HEK293 (cell line): Measurements from ENCODE around the gene CCDC181.

Source experiments
- CTCF ChIA-PET: fragments of 350-600 bp; formaldehyde crosslinking; extraction: SDS; loops from one replicate; lab custom pipeline; 2021; ENCODE audit warnings: antibody characterized with exemption; lab: Yijun Ruan, JAX
- POLR2A ChIA-PET: fragments of 300-600 bp; formaldehyde crosslinking; extraction: SDS; loops from one replicate; lab custom pipeline; 2020; ENCODE audit warnings: antibody characterized with exemption, inconsistent platforms; lab: Yijun Ruan, JAX
- H3K27ac ChIP-seq: fragments of 200-500 bp; sonication (Bioruptor generic); 2 replicates; pipeline ENCODE4 v1.5.1; 2014; ENCODE audit warnings: low read depth, low read length, control low read depth, inconsistent platforms; ENCODE audit errors: extremely low read depth
- H3K36me3 ChIP-seq, 2 experiments: fragments of 200-500 bp in 1 of 2; sonication (Bioruptor generic) in 1 of 2; 1 replicate in 1 of 2; 2 replicates in 1 of 2; pipeline ENCODE4 v1.5.1; 2014 to 2017; ENCODE audit warnings: inconsistent platforms in 2 of 2, low read length in 2 of 2; ENCODE audit not compliant: control insufficient read depth in 2 of 2, insufficient read depth in 1 of 2
- H3K4me1 ChIP-seq: fragments of 200-500 bp; sonication (Bioruptor generic); 2 replicates; pipeline ENCODE4 v1.5.1; 2014; ENCODE audit warnings: mild to moderate bottlenecking, low read length, inconsistent platforms; ENCODE audit not compliant: control insufficient read depth, insufficient read depth
- H3K4me3 ChIP-seq: 2 replicates; pipeline ENCODE4 v1.5.1; 2011; ENCODE audit warnings: low read depth, mild to moderate bottlenecking, control low read depth, low read length, moderate library complexity
- H3K9me3 ChIP-seq: fragments of 200-500 bp; sonication (Bioruptor generic); 2 replicates; pipeline ENCODE4 v1.5.1; 2014; ENCODE audit warnings: low read depth, low read length, inconsistent platforms; ENCODE audit not compliant: control insufficient read depth, insufficient read depth
- KLF9 ChIP-seq: fragments of 450-650 bp; formaldehyde crosslinking; IDR thresholded peaks from 2 replicates; pipeline ENCODE4 v1.5.1; 2016; ENCODE audit warnings: missing biosample characterization, missing genetic modification characterization, low read depth
- MYNN ChIP-seq: fragments of 450-650 bp; formaldehyde crosslinking; IDR thresholded peaks from 2 replicates; pipeline ENCODE4 v1.5.1; 2016; ENCODE audit warnings: missing biosample characterization, missing genetic modification characterization, borderline replicate concordance
- ZIC2 ChIP-seq: fragments of 450-650 bp; formaldehyde crosslinking; IDR thresholded peaks from 2 replicates; pipeline ENCODE4 v1.5.1; 2016; ENCODE audit warnings: missing biosample characterization, missing genetic modification characterization
- ZNF133 ChIP-seq: fragments of 450-650 bp; formaldehyde crosslinking; IDR thresholded peaks from 2 replicates; pipeline ENCODE4 v1.5.1; 2016; ENCODE audit warnings: missing biosample characterization, missing genetic modification characterization
- ZNF169 ChIP-seq: fragments of 450-650 bp; formaldehyde crosslinking; IDR thresholded peaks from 2 replicates; pipeline ENCODE4 v1.5.1; 2016; ENCODE audit warnings: missing biosample characterization, missing genetic modification characterization
- ZNF266 ChIP-seq: fragments of 450-650 bp; formaldehyde crosslinking; IDR thresholded peaks from 2 replicates; pipeline ENCODE4 v1.5.1; 2016; ENCODE audit warnings: missing biosample characterization, missing genetic modification characterization, low read depth
- ZNF292 ChIP-seq: fragments of 450-650 bp; formaldehyde crosslinking; IDR thresholded peaks from 2 replicates; pipeline ENCODE4 v1.5.1; 2016; ENCODE audit warnings: low read depth, missing biosample characterization, missing genetic modification characterization, borderline replicate concordance
- ZNF37A ChIP-seq: fragments of 450-650 bp; IDR thresholded peaks from 2 replicates; pipeline ENCODE4 v1.5.1; 2018; ENCODE audit warnings: missing biosample characterization, missing genetic modification characterization
- ZNF391 ChIP-seq: fragments of 450-650 bp; formaldehyde crosslinking; IDR thresholded peaks from 2 replicates; pipeline ENCODE4 v1.5.1; 2016; ENCODE audit warnings: low read depth, missing biosample characterization, missing genetic modification characterization, borderline replicate concordance
- ZNF48 ChIP-seq: fragments of 450-650 bp; formaldehyde crosslinking; IDR thresholded peaks from 2 replicates; pipeline ENCODE4 v1.5.1; 2016; ENCODE audit warnings: missing biosample characterization, missing genetic modification characterization
- ZNF571 ChIP-seq: fragments of 450-650 bp; formaldehyde crosslinking; IDR thresholded peaks from 2 replicates; pipeline ENCODE4 v1.5.0; 2017; ENCODE audit warnings: missing biosample characterization, missing genetic modification characterization
- ZNF596 ChIP-seq: fragments of 450-650 bp; IDR thresholded peaks from 2 replicates; pipeline ENCODE4 v1.5.0; 2018; ENCODE audit warnings: missing biosample characterization, mild to moderate bottlenecking, missing genetic modification characterization, moderate library complexity
- ZNF621 ChIP-seq: fragments of 450-650 bp; formaldehyde crosslinking; IDR thresholded peaks from 2 replicates; pipeline ENCODE4 v1.5.1; 2017; ENCODE audit warnings: missing biosample characterization, missing genetic modification characterization
- ZNF654 ChIP-seq: fragments of 450-650 bp; formaldehyde crosslinking; IDR thresholded peaks from 2 replicates; pipeline ENCODE4 v1.5.1; 2016; ENCODE audit warnings: low read depth, missing biosample characterization, missing genetic modification characterization
- ZNF658 ChIP-seq: fragments of 450-650 bp; formaldehyde crosslinking; IDR thresholded peaks from 2 replicates; pipeline ENCODE4; 2016; ENCODE audit warnings: missing biosample characterization, missing genetic modification characterization
- ZSCAN23 ChIP-seq: fragments of 450-650 bp; formaldehyde crosslinking; IDR thresholded peaks from 2 replicates; pipeline ENCODE4 v1.5.1; 2016; ENCODE audit warnings: missing biosample characterization, missing genetic modification characterization
- TF ChIP-seq, protein P1 (sequence below): fragments of 450-650 bp; formaldehyde crosslinking; IDR thresholded peaks from 2 replicates; pipeline ENCODE4 v1.5.1; 2016; ENCODE audit warnings: missing biosample characterization, missing genetic modification characterization
- TF ChIP-seq, protein P2 (sequence below): fragments of 450-650 bp; formaldehyde crosslinking; IDR thresholded peaks from 2 replicates; pipeline ENCODE4 v1.5.1; 2016; ENCODE audit warnings: missing biosample characterization, missing genetic modification characterization
- TF ChIP-seq, protein P3 (sequence below): fragments of 450-650 bp; formaldehyde crosslinking; IDR thresholded peaks from 2 replicates; pipeline ENCODE4 v1.5.1; 2016; ENCODE audit warnings: missing biosample characterization, missing genetic modification characterization, borderline replicate concordance
- TF ChIP-seq, protein P4 (sequence below): fragments of 450-650 bp; formaldehyde crosslinking; IDR thresholded peaks from 2 replicates; pipeline ENCODE4 v1.5.1; 2017; ENCODE audit warnings: missing biosample characterization, missing genetic modification characterization

CCDC181 gene

DNA sequence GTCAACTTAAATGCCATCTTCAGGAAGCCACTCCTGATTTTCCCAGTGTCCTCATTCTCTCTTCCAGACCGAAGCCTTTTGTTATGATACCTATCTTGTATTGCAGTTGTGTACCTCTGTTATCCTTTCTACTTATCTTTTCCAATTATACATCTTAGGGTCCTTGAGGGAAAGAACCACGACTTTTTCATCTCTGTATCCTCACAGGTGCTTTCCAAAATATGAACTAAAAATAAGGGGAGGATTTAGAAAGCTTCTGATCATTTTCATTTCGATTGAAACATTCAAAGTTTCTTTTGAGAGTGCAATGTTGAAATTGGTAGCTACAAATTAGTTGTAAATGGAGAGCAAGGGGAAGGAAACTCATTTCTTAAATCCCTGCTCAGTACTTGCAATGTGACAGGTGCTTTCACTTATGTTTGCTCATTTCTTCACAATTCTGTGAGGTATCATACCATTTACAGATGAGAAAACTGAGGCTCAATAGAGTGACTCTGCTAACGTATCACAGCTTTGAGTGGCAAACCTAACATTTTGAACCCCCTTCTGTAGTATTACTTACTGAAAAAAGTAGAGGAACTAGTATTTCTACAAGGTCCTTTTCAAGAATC lies 34.2 kb upstream of the CCDC181 start:
- Histone ChIP-seq H3K36me3 (peaks cover 0 to 11% of the 10 kb centered on the region in 2 experiments; a peak in 1 of 3 replicates), H3K27ac (no peak overlapping the region), H3K9me3 (no peaks in the 10 kb centered on the region), H3K4me1 (no peaks in the 10 kb centered on the region), H3K4me3 (no peak overlapping the region)
- ChIA-PET POLR2A (no interaction called here), CTCF (interaction anchor here (0.6 to 0.7 kb wide), 3 partner anchors 85 to 858 kb away, joined by 3 read pairs; no protein-coding TSS in a partner anchor)
- no peak for TF ChIP-seq ZNF658
- TF ChIP-seq ZNF621, result no peak
- no peak for TF ChIP-seq ZNF133 (tag by site-specific recombination)
- TF ChIP-seq ZSCAN23 (tag by site-specific recombination), result no peak
- TF ChIP-seq, protein P1, sequence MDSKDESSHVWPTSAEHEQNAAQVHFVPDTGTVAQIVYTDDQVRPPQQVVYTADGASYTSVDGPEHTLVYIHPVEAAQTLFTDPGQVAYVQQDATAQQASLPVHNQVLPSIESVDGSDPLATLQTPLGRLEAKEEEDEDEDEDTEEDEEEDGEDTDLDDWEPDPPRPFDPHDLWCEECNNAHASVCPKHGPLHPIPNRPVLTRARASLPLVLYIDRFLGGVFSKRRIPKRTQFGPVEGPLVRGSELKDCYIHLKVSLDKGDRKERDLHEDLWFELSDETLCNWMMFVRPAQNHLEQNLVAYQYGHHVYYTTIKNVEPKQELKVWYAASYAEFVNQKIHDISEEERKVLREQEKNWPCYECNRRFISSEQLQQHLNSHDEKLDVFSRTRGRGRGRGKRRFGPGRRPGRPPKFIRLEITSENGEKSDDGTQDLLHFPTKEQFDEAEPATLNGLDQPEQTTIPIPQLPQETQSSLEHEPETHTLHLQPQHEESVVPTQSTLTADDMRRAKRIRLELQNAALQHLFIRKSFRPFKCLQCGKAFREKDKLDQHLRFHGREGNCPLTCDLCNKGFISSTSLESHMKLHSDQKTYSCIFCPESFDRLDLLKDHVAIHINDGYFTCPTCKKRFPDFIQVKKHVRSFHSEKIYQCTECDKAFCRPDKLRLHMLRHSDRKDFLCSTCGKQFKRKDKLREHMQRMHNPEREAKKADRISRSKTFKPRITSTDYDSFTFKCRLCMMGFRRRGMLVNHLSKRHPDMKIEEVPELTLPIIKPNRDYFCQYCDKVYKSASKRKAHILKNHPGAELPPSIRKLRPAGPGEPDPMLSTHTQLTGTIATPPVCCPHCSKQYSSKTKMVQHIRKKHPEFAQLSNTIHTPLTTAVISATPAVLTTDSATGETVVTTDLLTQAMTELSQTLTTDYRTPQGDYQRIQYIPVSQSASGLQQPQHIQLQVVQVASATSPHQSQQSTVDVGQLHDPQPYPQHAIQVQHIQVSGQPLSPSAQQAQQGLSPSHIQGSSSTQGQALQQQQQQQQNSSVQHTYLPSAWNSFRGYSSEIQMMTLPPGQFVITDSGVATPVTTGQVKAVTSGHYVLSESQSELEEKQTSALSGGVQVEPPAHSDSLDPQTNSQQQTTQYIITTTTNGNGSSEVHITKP (tag by site-specific recombination), result no peak
- no peak for TF ChIP-seq ZNF37A
- TF ChIP-seq, protein P2, sequence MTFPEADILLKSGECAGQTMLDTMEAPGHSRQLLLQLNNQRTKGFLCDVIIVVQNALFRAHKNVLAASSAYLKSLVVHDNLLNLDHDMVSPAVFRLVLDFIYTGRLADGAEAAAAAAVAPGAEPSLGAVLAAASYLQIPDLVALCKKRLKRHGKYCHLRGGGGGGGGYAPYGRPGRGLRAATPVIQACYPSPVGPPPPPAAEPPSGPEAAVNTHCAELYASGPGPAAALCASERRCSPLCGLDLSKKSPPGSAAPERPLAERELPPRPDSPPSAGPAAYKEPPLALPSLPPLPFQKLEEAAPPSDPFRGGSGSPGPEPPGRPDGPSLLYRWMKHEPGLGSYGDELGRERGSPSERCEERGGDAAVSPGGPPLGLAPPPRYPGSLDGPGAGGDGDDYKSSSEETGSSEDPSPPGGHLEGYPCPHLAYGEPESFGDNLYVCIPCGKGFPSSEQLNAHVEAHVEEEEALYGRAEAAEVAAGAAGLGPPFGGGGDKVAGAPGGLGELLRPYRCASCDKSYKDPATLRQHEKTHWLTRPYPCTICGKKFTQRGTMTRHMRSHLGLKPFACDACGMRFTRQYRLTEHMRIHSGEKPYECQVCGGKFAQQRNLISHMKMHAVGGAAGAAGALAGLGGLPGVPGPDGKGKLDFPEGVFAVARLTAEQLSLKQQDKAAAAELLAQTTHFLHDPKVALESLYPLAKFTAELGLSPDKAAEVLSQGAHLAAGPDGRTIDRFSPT (tag by site-specific recombination), result no peak
- TF ChIP-seq ZIC2 (tag by site-specific recombination), result no peak

DNA sequence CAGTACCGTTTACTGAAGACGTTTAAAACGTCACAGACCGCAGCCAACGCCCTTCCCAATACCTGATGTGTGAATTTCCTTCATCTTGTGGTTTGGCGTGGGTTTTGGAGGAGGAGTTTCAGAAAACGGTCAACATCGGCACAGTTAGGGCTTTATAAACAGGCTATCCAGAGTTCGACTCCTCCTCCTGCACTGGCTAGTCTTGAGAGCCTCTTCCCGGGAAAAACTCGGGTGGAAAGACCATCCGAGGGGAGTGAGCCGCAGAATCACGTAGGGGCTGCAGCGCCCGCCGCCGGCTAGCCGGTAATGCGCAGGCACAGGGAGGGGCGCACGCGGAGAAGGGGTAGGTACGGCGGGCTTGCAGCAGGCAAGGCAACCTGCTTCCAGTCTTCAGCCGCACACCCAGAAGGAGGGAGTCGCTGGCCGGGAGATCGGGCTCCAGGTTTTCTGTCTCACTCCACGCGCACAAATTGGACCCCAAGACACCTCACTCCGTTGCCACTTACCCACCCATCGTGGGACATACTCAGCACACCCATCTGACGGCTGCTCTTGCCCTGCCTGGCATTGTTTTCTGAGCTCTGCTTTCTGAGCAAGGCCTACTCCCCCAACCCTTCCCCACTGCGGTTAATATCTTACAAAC lies 33.0 kb upstream of the CCDC181 start:
- Histone ChIP-seq H3K4me3 (no peak overlapping the region), H3K9me3 (no peaks in the 10 kb centered on the region), H3K27ac (no peak overlapping the region), H3K4me1 (no peaks in the 10 kb centered on the region), H3K36me3 (peaks cover 0 to 2% of the 10 kb centered on the region in 2 experiments; a peak in 1 of 3 replicates)
- ChIA-PET POLR2A (no interaction called here), CTCF (no interaction called here)
- no peak for TF ChIP-seq ZNF48 (tag by site-specific recombination)
- no peak for TF ChIP-seq ZNF266 (tag by site-specific recombination)
- TF ChIP-seq KLF9 (tag by site-specific recombination), result no peak
- no peak for TF ChIP-seq ZNF391 (tag by site-specific recombination)
- no peak for TF ChIP-seq ZNF654 (tag by site-specific recombination)
- no peak for TF ChIP-seq ZNF571 (tag by site-specific recombination)
- TF ChIP-seq, protein P3, sequence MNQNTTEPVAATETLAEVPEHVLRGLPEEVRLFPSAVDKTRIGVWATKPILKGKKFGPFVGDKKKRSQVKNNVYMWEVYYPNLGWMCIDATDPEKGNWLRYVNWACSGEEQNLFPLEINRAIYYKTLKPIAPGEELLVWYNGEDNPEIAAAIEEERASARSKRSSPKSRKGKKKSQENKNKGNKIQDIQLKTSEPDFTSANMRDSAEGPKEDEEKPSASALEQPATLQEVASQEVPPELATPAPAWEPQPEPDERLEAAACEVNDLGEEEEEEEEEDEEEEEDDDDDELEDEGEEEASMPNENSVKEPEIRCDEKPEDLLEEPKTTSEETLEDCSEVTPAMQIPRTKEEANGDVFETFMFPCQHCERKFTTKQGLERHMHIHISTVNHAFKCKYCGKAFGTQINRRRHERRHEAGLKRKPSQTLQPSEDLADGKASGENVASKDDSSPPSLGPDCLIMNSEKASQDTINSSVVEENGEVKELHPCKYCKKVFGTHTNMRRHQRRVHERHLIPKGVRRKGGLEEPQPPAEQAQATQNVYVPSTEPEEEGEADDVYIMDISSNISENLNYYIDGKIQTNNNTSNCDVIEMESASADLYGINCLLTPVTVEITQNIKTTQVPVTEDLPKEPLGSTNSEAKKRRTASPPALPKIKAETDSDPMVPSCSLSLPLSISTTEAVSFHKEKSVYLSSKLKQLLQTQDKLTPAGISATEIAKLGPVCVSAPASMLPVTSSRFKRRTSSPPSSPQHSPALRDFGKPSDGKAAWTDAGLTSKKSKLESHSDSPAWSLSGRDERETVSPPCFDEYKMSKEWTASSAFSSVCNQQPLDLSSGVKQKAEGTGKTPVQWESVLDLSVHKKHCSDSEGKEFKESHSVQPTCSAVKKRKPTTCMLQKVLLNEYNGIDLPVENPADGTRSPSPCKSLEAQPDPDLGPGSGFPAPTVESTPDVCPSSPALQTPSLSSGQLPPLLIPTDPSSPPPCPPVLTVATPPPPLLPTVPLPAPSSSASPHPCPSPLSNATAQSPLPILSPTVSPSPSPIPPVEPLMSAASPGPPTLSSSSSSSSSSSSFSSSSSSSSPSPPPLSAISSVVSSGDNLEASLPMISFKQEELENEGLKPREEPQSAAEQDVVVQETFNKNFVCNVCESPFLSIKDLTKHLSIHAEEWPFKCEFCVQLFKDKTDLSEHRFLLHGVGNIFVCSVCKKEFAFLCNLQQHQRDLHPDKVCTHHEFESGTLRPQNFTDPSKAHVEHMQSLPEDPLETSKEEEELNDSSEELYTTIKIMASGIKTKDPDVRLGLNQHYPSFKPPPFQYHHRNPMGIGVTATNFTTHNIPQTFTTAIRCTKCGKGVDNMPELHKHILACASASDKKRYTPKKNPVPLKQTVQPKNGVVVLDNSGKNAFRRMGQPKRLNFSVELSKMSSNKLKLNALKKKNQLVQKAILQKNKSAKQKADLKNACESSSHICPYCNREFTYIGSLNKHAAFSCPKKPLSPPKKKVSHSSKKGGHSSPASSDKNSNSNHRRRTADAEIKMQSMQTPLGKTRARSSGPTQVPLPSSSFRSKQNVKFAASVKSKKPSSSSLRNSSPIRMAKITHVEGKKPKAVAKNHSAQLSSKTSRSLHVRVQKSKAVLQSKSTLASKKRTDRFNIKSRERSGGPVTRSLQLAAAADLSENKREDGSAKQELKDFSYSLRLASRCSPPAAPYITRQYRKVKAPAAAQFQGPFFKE (tag by site-specific recombination), result no peak
- no peak for TF ChIP-seq MYNN (tag by site-specific recombination)
- no peak for TF ChIP-seq ZNF292 (tag by site-specific recombination)
- no peak for TF ChIP-seq ZNF169
- TF ChIP-seq ZNF596, result no peak
- TF ChIP-seq, protein P4, sequence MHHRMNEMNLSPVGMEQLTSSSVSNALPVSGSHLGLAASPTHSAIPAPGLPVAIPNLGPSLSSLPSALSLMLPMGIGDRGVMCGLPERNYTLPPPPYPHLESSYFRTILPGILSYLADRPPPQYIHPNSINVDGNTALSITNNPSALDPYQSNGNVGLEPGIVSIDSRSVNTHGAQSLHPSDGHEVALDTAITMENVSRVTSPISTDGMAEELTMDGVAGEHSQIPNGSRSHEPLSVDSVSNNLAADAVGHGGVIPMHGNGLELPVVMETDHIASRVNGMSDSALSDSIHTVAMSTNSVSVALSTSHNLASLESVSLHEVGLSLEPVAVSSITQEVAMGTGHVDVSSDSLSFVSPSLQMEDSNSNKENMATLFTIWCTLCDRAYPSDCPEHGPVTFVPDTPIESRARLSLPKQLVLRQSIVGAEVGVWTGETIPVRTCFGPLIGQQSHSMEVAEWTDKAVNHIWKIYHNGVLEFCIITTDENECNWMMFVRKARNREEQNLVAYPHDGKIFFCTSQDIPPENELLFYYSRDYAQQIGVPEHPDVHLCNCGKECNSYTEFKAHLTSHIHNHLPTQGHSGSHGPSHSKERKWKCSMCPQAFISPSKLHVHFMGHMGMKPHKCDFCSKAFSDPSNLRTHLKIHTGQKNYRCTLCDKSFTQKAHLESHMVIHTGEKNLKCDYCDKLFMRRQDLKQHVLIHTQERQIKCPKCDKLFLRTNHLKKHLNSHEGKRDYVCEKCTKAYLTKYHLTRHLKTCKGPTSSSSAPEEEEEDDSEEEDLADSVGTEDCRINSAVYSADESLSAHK, result no peak
